ENCODE data around the gene RAB39B.
A peak's percentile ranks its signal among the peaks of the same experiment; 100 is the strongest.

The RAB39B gene

GRCh38 chrX:155215443-155216178 is 48.7 kb downstream of the RAB39B start:
- peak; percentile 47 to 49 for DNase-seq

GRCh38 chrX:155213731-155214130 is 50.6 kb downstream of the RAB39B start:
- DNase-seq, result no peak

- no peak for DNase-seq
Measured at GRCh38 chrX:155211208-155211607, 53.1 kb downstream of the RAB39B start.

Measured in AML-193 (cell line).